ENCODE results near the gene RPL7A.
"Not testable (repeated sequence)": the region's sequence is repeated elsewhere in the genome, so short reads cannot be mapped to it uniquely, and the experiment has no call there.

The RPL7A gene

GRCh38 chr9:133347985-133348717, at the start of gene RPL7A, which contains the start of gene MED22:
RPL7A (plus strand) TSS chr9:133348218; CDS start chr9:133348244, 26 bp downstream.
MED22 (minus strand) TSS chr9:133348131; CDS start chr9:133346662, 1,469 bp downstream.
- peak; percentile 87 for DNase-seq

DNA sequence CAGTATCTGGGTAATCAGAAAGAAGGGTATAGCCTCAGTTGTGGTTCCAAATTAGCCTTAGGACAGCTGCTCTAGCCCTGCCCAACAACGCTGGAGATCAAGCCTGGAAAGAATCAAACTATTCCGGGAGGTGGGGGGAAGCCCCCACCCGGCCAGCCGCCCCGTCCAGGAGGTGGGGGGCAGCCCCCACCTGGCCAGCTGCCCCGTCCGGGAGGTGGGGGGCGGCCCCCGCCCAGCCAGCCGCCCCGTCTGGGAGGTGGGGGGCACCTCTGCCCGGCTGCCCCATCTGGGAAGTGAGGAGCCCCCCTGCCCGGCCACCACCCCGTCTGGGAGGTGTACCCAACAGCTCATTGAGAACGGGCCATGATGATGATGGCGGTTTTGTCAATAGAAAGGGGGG, 48.0 kb upstream of the RPL7A start:
- DNase-seq, result not testable (repeated sequence)

GRCh38 chr9:133301253-133302230, 46.5 kb upstream of the RPL7A start:
- DNase-seq, result no peak

DNA sequence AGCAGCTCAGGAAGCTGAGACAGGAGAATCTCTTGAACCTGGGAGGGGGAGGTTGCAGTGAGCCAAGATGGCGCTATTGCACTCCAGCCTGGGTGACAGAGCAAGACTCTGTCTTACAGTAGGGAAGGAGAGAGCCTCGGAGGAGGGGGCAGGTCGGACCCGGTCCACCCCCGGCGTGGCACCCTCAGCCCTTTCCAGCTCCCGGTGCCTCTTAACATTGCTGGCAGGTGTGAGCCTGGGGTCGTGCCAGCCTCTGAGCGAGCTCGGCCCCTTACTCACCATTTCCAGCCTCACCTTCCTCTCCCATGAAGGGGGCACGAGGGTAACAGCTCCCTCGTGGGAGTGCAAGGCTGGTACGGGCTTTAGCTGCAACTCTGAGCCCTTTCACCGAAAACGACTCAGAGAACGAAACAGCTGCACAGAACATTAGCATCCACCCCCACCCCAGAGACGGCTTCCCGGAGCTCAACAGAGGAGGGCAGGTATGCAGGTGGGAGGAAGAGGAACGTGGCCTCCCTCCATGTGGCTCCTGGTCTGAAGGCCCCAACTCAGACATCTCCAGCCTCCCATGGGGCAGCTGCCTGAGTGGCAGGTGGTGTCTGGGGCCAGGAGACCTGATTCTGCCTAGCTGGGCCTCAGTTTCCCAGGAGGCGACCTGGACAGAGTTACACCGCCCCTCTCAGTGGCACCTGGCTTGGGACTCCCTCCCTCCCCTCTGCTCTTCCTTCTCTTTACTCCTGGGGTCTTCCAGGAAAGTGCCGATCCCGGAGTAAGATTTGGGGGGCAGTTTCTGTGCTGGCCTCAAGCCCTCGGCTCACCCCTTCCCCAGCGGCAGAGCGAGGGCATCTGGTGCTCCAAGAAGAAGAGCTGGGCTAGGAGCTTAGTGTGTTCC, 44.5 kb upstream of the RPL7A start:
- no peak for DNase-seq

- DNase-seq, result no peak
Observed at GRCh38 chr9:133304158-133304470, 43.9 kb upstream of the RPL7A start.

DNA sequence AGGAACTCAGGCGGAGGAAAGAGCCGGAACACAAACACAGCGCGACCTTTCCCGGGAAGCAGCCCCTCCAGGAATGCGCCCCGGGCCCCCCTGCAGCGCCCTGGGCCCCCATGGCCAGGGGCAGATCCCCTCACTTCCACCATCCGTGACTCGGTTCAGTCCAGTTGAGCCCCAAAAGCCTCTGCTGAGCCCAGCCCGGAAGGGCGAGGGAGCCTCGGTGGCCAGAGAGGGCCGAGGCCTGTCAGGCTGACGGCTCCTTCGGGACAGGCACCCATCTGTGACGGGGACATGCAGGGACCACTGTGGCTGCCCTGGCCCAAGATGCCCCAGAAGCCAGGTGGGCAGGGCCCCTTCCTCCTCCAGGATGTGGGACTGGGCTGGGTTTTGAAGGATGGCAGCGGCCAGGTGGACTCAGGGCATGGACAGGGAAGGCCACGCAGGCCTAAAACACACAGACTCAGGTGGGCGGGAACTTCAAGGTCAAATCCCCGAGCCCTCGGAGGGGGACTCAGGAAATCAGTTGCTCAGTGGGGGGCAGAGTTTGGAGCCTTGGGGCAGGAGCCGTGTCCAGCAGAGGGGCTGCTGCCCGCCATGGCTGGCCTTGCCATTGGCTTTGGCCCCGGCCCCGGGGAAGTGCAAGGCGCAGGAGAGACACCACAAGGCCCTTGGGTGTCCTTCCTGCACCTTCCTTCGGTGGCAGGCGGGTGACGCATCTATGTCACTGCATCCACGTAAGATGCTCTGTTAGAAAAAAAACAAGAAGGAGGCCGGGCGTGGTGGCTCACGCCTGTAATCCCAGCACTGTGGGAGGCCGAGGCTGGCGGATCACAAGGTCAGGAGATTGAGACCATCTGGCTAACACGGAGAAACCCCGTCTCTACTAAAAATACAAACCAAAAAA, 43.3 kb upstream of the RPL7A start:
- DNase-seq, result no peak

DNA sequence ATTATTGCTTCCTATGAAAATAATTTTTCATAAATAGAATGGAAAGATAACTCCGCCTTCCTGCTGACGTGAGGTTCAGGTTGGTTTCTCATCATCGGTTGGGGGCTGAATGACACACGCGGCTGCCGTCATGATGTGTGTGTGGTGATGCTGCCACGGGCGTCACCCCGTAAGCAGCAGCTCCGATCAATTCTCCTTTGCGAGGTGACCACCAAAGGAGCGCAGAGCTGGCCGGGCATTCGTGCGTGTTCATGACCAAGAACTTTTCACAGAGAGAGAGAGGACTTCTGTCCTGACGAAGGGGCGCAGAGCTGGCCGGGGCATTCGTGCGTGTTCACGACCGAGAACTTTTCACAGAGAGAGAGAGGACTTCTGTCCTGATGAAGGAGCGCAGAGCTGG, 42.3 kb upstream of the RPL7A start:
- DNase-seq, result no peak

DNA sequence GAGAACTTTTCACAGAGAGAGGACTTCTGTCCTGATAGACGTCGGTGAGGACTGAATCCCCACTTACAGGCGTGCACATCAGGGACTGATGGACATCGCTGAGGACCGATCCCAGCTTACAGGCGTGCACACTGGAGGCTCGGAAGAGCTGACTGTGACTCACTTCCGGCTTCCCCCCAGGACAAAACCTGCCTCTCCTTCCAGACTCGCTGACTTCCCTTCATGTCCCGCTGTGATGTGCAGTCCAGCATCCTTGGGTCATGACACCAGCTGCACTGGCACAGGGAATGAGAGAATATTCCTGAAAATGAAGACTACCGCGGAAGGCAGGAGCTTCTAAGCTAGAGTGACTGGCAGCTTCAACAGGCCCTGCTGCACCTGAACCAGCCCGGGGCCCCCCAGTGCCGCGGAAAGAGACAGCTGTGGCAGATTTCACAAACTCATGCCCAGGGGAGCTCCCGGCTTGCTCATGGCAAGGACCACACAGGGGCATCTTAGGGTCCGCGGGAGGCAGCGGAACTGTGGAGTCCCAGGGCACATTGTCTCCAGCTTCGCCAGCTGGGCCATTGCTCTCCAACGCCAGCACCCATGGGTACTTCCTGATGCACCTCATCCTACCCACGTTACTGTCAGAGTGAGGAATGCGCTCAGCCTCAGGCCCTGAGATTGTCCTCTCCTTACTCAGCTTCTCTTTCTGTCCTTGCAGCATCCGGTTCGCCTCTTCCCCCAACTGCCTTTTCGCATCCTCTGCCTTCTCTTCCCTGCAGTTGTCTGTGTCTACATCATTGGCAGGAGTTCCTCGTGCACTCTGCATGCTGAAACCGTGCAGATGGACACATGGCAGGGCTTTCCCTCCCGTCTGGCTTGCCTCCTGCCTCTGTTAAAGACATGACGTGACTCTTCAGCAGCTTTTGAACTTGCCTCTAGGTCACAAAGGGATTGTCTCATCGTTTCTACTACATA, 41.5 kb upstream of the RPL7A start:
- peak; percentile 53 for DNase-seq

- DNase-seq, result no peak
Observed at GRCh38 chr9:133307301-133307700, 40.7 kb upstream of the RPL7A start.

DNA sequence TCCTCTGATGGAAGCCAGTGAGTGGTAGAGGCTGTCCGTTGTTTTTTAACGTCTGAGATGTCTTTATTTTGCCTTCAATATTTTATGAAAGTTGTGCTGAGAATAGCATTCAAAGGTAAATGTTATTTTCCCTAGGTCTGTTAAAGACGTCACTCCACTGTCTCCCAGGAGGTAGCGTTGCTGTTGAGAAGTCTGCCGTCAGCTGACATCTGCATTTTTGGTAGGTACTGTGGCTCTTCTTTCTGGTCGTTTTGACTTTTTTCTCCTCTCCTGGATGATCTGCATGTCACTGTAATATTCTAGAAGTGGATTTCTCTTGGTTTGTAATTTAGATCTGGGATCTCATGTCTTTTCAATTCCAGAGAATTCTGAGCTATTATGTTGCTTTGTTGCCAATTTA, 38.4 kb upstream of the RPL7A start:
- DNase-seq, result no peak

- no peak for DNase-seq
Observed at GRCh38 chr9:133315997-133316396, 32.0 kb upstream of the RPL7A start.

GRCh38 chr9:133317551-133317950, 30.5 kb upstream of the RPL7A start:
- not testable (repeated sequence) for DNase-seq

GRCh38 chr9:133320421-133320881, 27.6 kb upstream of the RPL7A start:
- DNase-seq, result no peak

DNA sequence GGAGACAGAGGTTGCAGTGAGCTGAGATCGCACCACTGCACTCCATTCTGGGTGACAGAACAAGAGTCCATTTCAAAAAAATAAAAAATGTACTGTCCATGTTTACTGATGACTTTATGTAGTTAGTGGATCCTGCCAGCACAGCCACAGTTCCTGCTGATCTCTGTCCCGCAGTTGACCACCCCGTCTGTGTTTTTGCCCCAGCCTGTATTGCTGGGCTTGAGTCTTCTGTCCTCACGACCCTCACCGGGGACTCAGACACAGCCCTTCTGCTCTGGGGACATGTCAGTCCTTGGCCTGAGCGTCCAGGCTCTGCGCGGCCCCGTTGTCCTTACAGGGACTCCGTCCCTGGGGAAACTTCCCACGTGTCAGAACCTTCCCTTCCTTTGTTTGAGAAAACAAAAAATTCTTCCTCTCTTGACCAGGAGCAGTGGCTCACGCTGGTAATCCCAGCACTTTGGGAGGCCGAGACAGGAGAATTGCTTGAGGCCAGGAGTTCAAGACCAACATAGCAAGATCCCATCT, 26.5 kb upstream of the RPL7A start:
- DNase-seq, result no peak

DNA sequence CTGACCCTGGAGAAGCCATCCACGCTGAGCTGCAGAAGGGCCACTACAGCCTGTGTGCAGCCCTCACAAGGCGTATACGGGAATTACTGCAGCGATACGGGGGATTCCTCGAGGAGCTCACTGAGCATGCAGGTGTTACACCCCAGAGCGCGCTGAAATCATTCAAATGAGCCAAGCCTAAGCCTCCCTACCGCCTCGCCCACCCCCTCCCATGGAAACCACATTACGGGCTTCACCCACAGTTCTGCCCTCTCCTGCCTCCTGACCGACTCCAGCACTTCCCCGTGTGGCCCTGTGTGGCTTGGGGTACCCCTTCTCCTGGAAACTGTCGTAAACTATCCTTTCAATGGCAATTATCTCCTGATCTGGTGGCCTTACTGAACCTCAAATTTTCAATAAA, 25.3 kb upstream of the RPL7A start:
- no peak for DNase-seq

DNA sequence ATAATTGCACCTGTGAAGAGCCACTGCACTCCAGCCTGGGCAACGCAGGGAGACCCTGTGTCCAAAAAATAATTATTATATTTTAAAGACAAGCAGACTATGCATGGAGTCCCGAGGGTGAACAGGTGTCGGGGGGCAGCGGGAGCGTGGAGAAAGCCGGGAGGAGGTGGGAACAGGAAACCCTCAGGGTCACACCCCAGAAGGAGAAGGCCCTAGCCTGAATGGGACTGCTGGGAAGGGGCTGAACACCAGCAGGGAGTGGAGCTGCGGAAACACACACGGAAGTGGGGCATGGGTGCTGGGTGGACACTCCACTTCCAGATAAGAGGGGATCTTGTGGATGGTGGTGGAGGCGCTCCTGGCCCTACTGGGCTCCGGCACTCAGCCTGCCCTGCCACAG, 24.8 kb upstream of the RPL7A start:
- DNase-seq, result no peak

DNA sequence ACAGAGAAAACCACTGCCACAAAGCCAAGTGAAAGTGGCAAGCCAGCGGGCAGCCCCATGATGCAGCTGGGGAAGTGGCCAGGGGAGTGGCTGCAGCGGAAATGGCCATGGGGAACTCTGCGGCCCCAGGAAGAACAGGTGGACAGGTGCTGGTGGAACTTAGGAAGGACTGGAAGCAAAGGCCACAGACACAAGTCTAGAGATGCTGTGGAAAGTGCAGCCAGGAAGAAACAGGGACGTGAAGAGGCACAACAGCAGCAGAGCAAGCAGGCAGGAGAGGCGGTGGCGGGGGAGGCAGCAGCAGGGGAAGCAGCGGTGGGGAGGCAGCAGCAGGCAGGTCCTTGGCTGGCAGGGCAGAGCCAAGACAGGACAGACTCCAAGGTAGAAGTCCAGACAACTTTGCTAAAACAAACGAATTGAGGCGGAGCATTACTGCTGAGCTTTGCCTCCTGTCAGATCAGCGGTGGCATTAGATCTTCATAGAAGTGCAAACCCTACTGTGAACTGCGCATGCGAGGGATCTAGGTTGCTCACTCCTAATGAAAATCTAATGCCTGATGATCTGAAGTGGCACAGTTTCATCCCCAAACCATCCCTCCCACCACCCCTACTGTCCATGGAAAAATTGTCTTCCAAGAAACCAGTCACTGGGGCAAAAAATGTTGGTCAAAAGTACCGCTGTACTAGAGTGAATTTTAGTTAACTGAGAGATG, 23.9 kb upstream of the RPL7A start:
- no peak for DNase-seq

DNA sequence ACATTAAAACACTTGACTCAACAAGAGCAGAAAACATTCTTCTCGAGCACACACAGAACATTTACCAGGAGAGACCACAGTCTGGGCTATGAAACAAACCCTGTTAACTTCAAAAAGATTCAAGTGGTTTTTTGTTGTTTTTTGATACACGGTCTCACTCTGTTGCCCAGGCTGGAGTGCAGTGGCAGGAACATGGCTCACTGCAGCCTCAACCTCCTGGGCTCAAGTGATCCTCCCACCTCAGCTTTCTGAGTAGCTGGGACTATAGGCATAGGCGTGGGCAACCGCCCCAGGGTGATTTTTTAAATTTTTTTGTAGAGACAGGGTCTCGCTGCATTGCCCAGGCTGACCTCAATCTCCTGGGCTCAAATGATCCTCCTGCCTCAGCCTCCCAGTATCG, 21.0 kb upstream of the RPL7A start:
- not testable (repeated sequence) for DNase-seq

DNA sequence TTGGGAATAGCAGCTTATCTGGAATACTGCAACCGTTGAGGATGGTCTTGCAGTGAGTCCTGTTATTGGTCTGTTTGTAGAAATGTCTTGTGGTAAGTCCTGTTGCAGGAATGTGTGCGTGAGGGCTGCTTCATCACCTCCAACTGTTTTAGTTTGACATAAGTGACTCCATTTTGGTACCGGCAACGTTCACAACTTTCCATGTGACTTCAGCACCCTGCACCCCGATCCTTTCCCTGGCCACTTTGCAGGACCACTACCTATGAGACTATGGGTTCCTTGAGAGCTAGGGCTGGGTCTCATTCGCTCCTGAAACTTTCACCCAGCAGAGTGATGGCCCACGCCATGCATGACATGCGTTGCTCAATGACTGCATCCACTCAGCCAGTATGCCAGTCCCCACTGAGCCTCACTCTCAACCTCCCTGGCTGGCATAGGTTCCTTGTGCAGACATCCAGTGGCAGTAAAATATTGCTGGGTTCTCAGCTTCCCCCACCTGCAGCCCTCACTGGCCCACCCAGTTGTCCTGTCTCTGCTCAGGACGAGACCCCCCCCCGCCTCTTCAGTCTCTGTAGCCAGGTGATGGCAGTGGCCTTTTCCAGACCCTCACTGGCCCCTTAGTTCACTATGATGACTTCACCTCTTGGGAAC, 20.1 kb upstream of the RPL7A start:
- DNase-seq, result no peak
